ENCODE data around the gene PWWP2B. TPM values are rescaled to one million over a fixed set of nuclear protein-coding genes. Genes with fewer than 3 reads are reported as not detected.

The PWWP2B gene
- total and polyA plus RNA-seq, 9 of the 15 experiments (the other 6 are each of a cell fraction or from before 2014, with no cell fraction given): 0.07 to 9.2 (median 1.6) TPM; not detected in 1

DNA sequence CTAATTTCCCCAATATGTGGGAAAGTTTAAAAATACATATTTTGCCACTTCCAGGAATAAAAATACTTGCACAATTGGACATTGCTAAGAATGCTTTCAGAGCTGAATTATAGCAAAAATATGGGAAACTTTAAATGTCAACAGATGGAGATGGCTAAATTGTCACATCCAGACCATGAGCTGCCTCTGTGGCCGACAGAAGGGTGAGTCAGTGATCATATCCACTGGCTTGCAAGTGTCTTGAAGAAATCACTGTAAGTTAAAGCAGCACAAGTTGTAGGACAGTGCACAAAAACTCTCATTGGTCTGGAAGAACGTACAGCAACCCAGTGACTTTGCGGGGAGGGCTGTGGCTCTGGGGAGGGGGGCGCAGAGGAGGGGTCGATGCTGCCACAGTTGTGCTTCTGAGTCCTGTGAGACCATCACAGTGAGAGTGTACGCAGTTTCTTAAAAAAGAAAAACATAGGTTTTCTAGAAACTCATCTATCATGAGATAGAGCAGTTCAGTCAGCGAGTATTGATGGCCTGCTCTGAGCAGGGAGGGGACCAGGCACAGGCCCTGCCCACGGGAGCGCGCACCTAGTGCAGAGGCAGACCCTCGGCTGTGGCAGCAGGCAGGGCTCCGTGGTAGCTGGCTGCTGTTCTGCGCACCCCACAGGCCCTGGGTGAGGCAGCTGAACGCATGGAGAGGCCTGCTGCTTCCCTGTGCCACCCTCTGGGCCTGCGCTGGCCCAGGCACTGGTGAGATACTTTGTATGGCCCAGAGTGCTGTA lies 39.5 kb upstream of the PWWP2B start (continued):
- TF ChIP-seq PHF8 (IDR thresholded peaks at IDR 0.05; ENCODE audit: borderline replicate concordance, low read length): no peak

DNA sequence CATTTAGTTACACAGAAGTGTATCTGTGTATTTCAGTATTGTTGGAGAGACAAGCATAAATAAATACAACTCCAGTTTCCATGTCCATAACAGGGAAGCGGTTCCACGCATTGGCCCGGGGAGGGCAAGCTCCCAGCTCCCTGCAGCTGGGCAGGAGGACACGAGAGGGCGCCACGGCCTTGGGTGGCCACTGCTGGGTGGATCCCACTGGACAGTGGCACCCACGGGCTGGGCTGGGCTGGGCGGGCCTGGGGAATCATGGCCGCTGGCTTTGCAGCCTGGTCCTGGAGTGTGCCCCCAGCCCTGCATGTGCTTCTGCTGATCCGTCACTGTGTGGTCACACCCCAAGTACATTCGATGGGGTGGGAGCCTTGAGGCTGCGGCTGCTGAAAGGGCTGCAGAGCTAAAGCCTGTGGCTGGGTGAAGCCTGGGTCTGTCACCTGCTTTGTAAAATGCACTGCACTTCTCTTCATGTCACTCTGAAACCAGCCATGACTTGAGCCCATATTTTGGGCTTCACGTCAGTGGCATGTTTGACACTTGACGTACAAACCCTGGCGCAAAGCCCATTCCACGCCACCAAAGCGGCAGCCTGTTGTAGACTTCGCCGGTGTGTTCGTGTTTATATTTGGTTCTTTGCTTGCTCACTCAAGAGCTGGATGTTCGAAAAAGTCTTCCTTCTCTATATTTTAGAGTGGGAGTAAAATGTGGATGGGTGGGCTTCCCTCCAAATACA lies 37.5 kb upstream of the PWWP2B start:
- no peaks in the 10 kb centered on the region for H3K79me2 ChIP-seq (ENCODE audit: control insufficient read depth, insufficient read depth, low read length)
- in situ Hi-C loops (cut with MboI): no loop called here
- H3K27me3 ChIP-seq (ENCODE audit: control insufficient read depth in 2 of 2, insufficient read depth in 2 of 2, low read length in 2 of 2): no peaks in the 10 kb centered on the region; a peak in 1 of 5 replicates
- no peak overlapping the region for H3K27ac ChIP-seq (ENCODE audit: extremely low read depth, low read depth, low read length)
- CTCF ChIA-PET (ENCODE audit: low intra/inter-chr PET ratio): interaction anchor here (0.5 kb wide), 1 partner anchor 139 kb away, joined by 3 read pairs; no protein-coding TSS in a partner anchor
- 27% methylated on average over 16 of the region's 21 CpGs for WGBS (ENCODE audit: insufficient coverage, low coverage, missing lambda C conversion rate)
- H3K4me3 ChIP-seq: no peak overlapping the region
- DNase-seq (ENCODE audit: extremely low read depth in 1 of 4, low spot score in 3 of 4): peak; percentile 16 to 32 (median 27)
- no peak overlapping the region for H3K9ac ChIP-seq (ENCODE audit: insufficient read depth in 1 of 2, low read depth in 2 of 2, low read length in 2 of 2)
- POLR2A ChIA-PET: no interaction called here
- no peaks in the 10 kb centered on the region for H3K9me1 ChIP-seq (ENCODE audit: control insufficient read depth, insufficient read depth, low read length)
- no peak for FAIRE-seq
- no peaks in the 10 kb centered on the region for H3K36me3 ChIP-seq (ENCODE audit: control insufficient read depth, insufficient read depth, low read length)
- no peaks in the 10 kb centered on the region for H4K20me1 ChIP-seq (replicated peaks; ENCODE audit: control insufficient read depth, insufficient read depth, low read length)
- peaks cover 0 to 24% of the 10 kb centered on the region in 2 experiments; a peak in 2 of 5 replicates for H3K4me1 ChIP-seq (replicated peaks in 1 of 2; ENCODE audit: control insufficient read depth in 2 of 2, insufficient read depth in 2 of 2, low read length in 2 of 2)
- no peak overlapping the region for H2AFZ ChIP-seq (ENCODE audit: low read depth, low read length)
- intact Hi-C loops (cut with micrococcal nuclease): no loop called here
- no peaks in the 10 kb centered on the region; the same call in 1 of the 2 replicates for H3K9me3 ChIP-seq (replicated peaks; ENCODE audit: control insufficient read depth, insufficient read depth, low read depth, low read length)
- BruUV-seq (replicated peaks): no TSS peak
- ATAC-seq: peak; percentile 77
- peak in 1 of 2 experiments; percentile 45; a peak in 2 of 4 replicates for TF ChIP-seq RAD21 (CRISPR knock-in tag; conservative IDR thresholded peaks at IDR 0.05 in 1 of 2, IDR thresholded peaks at IDR 0.05 in 1 of 2)
- no peak for TF ChIP-seq CREB1 (IDR thresholded peaks at IDR 0.05)
- TF ChIP-seq CREB1 (CRISPR knock-in tag; IDR thresholded peaks at IDR 0.05): no peak
- no peak for TF ChIP-seq NCOA1 (IDR thresholded peaks at IDR 0.05; ENCODE audit: low read depth)
- TF ChIP-seq, protein P1, sequence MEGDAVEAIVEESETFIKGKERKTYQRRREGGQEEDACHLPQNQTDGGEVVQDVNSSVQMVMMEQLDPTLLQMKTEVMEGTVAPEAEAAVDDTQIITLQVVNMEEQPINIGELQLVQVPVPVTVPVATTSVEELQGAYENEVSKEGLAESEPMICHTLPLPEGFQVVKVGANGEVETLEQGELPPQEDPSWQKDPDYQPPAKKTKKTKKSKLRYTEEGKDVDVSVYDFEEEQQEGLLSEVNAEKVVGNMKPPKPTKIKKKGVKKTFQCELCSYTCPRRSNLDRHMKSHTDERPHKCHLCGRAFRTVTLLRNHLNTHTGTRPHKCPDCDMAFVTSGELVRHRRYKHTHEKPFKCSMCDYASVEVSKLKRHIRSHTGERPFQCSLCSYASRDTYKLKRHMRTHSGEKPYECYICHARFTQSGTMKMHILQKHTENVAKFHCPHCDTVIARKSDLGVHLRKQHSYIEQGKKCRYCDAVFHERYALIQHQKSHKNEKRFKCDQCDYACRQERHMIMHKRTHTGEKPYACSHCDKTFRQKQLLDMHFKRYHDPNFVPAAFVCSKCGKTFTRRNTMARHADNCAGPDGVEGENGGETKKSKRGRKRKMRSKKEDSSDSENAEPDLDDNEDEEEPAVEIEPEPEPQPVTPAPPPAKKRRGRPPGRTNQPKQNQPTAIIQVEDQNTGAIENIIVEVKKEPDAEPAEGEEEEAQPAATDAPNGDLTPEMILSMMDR (IDR thresholded peaks at IDR 0.05 in 2 of 3, conservative IDR thresholded peaks at IDR 0.05 in 1 of 3; ENCODE audit: insufficient read depth in 2 of 3, low read depth in 1 of 3, low read length in 3 of 3): peak; percentile 38 to 52 (median 45); a peak in 4 of 6 replicates
- no peak for TF ChIP-seq TEAD2 (tag; IDR thresholded peaks at IDR 0.05)
- no peak for TF ChIP-seq PTRF (tag; IDR thresholded peaks at IDR 0.05)
- H3K4me2 ChIP-seq (ENCODE audit: insufficient read depth, low read length): no peak overlapping the region

Measured in K562 (cell line).